Stimulated activated CD4-positive, alpha-beta T cell treated with anti-CD3 and anti-CD28 coated beads, Interleukin-4, amount 100 ng/mL, for 24 hours (primary cell): ENCODE data around the gene LENEP.
A peak's percentile ranks its signal among the peaks of the same experiment; 100 is the strongest.

Experiments
- DNase-seq: peaks from one replicate; pipeline ENCODE4 v3.0.0-alpha.2; 2020

Gene LENEP

DNA sequence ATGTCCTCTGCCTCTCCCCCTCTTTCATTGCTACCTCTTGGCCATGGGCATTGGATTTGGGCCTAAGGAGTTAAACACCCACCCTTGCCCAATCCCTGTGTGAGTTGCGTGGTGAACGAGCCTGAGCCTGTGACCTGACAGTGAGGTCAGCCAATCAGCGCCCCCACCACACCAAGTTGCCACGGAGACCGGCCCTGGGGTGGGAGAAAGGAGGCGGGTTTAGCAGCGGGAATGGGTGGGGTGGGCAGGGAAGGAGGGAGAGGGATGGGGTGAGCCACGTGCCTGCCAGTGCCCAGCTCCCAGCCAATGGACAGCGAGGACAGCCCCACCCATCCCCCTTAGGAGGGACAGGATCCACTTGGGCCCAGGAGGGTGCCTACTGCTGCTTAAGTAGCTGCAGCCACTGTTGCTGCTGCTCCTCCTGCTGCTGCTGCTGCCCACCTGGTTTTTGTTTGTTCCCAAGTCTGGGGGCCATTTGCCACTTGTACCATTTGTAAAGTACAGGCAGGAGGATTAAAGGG, 18.7 kb downstream of the LENEP start:
- DNase-seq = peak; percentile 38

DNA sequence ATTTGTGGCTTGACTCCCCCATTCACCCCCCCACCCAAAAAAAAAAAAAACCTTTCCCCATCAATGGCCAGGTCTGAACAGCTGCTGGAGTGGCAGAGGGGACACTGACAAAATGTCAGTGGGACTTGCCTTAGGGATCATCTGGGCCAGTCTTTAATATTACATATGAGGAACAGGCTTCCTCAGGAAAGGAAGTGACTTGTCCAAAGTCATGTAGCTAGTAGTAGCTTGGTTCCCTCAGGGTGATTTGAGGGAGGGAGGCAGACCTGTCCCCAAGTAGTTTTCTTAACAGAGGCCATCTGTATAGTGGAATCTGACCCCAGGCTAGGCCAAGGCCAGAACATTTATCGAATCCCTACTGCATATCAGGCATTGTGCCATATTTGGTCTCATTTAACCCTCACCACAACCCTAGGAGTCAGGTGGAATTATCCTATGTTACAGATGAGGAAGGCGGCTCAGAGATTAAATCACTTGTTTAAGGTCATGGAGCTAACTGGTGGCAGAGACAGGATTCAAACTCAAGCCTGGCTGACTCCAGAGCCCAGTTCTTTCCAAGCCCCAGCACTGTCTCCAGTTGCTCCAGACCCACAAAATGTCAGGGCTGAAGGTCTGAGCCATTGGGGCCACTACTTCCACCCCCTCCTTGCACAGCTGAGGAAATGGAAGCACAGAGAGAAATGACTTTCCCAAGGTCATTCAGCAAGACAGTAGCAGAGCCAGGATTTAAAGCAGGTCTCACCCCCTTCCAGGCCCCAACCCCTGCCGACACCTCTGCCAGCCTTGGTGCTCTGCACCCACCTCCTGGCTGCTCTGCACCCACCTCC, 19.6 kb downstream of the LENEP start:
- peak; percentile 15 for DNase-seq

DNA sequence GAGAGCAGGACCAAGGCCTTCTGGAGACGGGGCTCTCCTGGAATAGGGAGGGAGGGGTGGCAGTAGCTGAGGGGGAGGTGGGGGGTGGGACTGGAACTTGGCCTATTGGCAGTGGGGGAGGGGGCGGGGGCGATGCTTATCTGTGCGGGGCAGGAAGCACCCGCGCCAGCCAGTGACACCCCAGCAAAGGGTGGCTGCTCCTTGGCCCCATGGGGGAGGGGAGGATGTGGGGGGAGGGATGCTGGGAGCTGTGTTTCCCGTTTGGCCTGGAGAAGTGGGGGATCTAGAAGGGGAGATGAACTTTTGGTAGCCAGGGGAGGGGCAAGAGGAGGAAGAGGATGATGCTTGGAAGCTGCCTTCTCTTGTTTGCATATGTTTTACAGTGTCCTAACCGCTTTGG, 20.2 kb downstream of the LENEP start:
- peak; percentile 30 for DNase-seq

DNA sequence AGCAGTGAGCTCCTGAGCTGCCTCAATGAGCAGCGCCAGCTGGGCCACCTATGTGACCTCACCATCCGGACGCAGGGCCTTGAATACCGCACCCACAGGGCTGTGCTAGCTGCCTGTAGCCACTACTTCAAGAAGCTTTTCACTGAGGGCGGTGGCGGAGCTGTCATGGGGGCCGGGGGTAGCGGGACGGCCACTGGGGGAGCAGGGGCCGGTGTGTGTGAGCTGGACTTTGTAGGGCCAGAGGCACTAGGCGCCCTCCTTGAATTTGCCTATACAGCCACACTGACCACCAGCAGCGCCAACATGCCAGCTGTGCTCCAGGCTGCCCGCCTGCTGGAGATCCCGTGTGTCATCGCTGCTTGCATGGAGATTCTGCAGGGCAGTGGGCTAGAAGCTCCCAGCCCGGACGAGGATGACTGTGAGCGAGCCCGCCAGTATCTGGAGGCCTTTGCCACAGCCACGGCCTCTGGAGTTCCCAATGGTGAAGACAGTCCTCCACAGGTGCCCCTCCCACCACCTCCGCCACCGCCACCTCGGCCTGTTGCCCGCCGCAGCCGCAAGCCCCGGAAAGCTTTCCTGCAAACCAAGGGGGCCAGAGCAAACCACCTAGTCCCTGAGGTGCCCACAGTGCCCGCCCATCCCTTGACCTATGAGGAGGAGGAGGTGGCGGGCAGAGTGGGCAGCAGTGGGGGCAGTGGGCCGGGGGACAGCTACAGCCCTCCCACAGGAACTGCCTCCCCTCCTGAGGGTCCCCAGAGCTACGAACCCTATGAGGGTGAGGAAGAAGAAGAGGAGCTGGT, 21.5 kb downstream of the LENEP start:
- no peak for DNase-seq

DNA sequence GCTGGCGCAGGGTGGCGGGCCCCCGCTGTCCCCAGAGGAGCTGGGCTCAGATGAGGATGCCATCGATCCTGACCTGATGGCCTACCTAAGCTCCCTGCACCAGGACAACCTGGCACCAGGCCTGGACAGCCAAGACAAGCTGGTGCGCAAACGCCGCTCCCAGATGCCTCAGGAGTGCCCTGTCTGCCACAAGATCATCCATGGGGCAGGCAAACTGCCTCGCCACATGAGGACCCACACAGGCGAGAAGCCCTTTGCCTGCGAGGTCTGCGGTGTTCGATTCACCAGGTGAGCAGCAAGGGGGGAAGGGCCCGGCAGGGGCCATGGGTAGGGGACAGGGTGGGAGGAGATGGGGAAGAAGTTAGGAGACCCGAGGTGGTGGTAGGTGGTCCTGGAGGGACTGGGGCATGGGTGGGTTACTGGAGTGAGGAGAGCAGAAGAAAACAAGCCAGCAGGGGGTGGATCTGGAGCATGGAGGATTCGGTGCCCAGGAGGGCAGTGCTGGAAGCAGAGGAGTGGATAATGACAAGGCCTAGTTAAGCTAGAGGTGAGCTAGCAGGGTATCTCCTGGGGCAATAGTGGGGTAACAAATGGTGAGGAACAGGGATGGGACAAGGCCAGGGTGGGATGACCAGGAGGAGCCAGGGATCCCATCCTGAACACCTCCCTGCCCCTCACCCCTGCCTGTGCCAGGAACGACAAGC, 22.3 kb downstream of the LENEP start:
- DNase-seq = no peak

DNA sequence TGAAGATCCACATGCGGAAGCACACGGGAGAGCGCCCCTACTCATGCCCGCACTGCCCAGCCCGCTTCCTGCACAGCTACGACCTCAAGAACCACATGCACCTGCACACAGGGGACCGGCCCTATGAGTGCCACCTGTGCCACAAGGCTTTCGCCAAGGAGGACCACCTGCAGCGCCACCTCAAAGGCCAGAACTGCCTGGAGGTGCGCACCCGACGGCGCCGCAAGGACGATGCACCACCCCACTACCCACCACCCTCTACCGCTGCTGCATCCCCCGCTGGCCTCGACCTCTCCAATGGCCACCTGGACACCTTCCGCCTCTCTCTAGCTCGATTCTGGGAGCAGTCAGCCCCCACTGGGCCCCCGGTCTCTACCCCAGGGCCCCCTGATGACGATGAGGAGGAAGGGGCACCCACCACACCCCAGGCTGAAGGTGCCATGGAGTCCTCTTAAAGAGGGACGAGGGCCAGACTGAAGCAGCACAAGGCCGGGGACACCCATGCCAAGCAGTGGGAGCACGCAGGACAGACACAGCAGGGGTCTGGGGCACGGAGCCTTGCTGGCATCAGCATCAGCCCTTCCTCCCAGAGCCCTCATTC, 22.9 kb downstream of the LENEP start:
- no peak for DNase-seq

- DNase-seq = peak; percentile 91
Measured at GRCh38 chr1:155017041-155017945, 23.9 kb downstream of the LENEP start.

- no peak for DNase-seq
Measured at GRCh38 chr1:155017946-155018316, 24.5 kb downstream of the LENEP start.

DNA sequence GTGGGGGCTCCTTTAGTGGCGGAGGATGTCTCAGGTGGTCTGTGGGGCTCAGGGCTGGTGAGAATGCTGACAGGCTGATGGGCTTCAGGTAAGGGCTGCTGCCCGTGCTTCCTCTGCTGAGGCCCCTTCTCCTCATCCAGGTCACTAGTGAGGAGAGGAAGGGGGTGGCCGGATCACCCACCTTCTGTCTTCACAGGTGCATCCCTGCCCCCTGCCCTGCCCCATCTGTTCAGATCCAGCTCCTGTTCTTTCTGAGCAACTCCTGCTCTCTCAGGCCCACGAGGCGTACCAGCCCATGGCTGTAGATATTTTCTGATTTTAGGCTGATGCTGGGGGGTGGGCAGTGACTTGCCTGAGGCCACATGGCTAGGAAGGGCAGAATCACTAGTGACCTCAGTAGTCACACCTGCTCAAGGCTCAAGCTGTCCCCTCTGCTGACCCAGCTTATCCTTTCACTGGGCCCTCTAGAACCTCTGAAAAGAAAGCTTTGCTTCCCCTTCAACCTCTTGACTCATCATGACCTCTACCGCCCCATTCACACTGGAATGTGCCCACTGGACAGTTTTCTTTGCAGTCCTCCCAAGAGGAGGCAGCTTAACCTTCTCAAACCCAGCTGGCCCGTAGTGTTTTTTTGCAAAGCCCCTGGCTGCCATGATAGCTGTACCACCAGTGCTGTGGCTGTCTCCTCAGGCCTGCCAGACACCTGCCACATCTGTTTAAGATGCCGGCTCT, 25.4 kb downstream of the LENEP start:
- no peak for DNase-seq

- no peak for DNase-seq
Measured at GRCh38 chr1:155019377-155020245, 26.2 kb downstream of the LENEP start.

DNA sequence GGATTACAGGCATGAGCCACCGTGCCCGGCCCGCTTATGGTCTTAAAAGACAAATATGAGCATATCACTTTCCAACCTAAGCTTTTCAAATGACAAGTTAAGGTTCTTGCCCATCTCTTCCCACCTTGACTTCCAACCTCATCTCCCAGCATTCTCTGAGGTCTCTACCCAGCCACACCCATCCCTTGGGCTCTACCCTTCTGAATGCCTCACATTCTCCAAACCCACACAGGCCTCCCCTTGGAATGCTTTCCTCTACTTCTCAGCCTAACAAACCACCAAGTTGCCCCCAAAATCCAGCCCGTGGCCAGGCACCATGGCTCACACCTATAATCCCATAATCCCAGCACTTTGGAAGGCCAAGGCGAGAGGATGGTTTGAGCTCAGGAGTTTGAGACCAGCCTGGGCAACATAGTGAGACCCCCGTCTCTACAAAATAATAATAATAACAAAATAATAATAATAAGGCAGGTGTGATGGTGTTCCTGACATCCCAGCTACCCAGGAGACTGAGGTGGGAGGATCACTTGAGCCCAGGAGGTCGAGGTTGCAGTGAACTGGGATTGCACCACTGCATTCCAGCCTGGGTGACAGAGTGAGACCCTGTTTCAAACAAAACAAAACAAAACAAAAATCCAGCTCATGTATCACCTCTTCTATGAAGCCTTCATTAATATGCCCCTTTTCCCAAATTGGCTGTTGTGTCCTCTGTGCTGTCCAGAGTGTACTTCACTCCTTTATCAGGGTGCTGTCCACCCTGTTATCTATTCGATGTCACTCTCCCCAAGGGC, 28.9 kb downstream of the LENEP start:
- DNase-seq = no peak

DNA sequence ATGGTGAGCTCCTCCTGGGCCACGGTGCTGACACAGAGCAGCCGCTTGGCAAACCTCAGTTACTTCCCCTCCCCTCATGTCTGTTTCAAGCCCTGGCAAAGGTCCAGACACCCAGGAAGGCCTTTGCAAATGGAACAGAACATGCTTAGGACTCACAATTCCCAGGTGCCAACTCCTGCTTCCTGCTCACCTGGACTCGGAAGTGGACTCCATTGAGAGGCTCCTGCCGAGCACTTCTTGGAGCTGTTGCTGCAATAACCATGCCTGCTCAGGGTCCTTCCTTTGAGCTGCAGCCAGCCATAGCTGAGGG, 29.5 kb downstream of the LENEP start:
- no peak for DNase-seq

DNA sequence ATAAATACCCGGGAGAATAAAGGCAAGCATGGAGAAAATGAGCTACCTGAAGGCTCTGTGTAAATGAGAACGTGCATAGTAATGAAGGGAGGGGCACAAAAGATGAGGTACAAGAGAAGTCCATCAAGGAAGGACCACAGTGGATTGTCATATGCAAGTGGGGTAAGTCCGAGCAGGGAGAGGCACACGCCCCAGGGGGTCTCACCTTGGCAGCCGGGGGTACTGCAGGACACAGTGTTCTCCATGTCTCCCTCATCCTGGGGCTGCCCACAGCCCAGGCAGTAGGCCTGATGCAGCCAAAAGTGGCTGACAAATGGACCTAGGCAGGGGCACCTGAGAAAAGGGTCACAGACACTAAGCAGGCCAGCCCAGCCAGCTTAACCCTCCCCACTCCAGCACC, 30.2 kb downstream of the LENEP start:
- no peak for DNase-seq

DNA sequence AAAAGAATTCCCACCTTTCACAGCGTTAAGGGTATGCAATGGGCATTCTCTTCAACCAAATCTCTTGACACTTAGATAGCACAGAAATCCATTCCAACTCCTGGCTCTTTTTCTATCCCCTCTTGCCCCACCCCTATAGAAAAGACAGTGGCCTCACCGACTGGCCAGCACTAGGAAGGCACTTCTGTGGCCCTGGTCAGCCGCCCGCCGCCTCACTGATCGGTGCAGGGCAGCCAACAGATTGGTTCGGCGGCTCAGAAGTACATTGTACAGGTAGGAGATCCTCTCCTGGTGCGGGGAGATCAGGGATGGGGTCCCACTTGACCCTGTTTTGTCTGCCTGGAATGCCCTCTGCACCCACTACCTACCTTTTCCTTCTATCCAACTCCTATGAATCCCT, 30.9 kb downstream of the LENEP start:
- DNase-seq = no peak

- DNase-seq = no peak
Measured at GRCh38 chr1:155026154-155026553, 32.8 kb downstream of the LENEP start.

DNA sequence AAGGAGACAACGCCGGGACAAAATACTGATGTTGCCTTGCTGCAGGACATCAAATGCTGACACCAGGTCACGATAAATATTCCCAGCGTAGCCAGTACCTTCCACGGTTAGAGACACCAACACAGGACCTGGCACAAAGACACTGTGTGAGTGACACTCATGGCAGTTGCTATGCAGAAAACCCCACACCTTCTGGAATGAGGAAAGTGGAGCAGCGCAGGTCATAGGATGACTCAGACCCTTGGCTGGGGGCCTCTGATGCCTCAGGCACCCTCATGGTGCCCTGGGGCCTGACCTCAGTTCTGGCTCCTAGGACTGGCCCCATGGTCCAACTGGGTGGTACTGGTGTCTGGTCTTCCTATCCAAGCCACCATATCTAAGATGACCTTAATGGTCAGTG, 33.2 kb downstream of the LENEP start:
- DNase-seq = no peak

DNA sequence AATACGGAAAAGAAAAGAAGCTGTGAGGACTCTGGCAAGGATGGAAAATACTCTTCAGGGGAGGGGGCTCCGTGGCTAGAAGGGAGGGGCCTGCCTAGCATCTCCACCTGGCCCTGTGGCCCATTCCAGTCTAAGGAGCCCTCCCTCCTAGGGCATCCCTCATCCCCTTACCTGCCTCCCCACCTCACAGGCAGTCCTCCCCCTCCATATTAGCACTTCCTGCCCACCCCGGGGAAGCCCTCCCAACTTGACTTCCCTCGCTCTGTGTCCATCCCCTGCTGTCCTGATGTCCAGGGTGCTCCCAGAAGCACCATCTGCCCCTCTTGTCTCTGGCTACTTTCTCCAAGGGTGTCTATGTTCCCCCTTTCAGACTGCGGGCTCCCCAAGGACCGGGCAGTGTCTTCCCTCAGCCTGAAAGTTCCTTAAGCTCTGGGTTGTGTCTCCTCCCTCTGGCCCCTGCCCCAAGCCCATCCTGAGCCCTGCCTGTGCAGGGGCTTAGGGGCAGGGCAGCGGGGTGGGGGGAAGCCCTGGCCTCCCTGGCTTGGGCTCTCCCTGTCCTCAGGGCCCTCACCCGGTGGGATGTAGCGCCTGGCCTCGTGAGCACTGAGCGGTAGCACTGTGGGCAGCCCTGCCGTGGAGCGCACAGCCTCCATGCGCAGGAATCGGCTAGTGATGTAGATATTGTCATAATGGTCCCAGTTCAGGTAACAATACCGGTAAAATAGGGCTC, 36.3 kb downstream of the LENEP start:
- no peak for DNase-seq

DNA sequence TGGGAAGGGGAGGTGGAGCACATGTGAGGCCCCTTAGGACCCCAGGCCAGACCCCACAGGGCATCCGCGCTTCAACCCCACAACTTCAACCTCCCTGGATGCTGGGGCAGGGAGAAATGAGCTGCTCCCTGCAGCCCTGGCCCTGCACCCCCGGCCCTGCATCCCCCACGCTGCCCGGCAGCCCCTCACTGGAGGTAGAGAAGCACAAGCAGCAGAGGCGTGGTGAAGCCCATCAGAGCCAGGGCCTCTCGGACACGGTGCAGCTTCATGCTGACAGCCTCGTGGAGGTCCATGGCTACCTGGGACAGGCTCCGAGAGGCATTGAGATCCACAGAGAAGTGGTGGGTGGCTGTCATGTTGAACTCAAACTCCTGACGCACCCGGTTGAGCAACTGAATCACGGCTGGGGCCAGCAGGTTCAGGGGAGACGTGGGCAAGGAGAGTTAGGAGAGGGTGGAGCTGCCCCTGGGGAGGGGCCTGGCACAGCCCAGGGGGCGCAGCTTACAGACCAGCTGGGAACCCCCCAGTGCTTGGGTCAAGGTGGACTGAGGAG, 36.9 kb downstream of the LENEP start:
- no peak for DNase-seq

DNA sequence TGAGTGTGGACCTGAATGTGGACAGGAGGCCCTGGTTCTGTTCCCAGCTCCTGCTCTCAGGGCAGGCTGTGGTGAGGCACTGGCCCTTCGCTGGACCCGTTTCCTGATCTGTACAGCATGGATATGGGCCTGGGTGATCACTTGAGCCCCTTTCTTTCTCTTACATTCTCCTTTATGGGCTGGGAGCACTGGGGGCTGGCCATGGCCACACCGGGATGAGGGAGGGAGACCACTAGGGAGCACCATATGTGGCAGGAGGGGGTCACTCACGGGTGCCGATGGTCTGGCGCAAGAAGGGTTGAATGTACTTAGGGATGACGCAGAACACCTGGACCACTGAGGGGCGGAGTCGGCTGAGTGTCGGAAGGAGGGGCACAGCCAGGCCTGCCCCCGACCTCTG, 37.5 kb downstream of the LENEP start:
- DNase-seq = no peak
